ENCODE measurements around the gene LRP1B. TPM values are rescaled to one million over a fixed set of nuclear protein-coding genes. Genes with fewer than 3 reads are reported as not detected.

The LRP1B gene
- total RNA-seq, 4 donors from 2014 or later = 1.2 to 3.3 (median 2.6) TPM

DNA sequence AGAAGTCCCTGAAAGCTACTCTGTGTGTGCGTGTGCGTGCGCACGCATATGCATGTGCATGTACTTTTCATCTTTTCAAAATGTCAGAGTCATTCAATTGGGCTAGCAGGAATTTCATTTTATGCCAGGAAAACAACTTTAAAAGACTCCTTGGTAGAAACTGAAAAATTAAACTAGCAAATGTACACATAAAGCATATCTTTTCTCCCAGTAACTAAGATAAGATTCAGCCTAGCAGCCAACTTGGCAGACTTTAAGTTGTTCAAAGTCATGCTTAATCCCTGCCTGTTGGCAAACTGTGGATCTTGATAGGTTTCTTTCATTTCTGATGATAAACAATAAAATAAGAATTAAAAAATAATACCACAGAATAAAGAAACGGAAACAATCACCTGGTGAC is 1129.1 kb downstream of the LRP1B start:
- H3K27me3 ChIP-seq = no peaks in the 10 kb centered on the region
- no peaks in the 10 kb centered on the region for H3K36me3 ChIP-seq
- no peak for TF ChIP-seq EP300 (IDR thresholded peaks at IDR 0.05)
- TF ChIP-seq, protein P1, sequence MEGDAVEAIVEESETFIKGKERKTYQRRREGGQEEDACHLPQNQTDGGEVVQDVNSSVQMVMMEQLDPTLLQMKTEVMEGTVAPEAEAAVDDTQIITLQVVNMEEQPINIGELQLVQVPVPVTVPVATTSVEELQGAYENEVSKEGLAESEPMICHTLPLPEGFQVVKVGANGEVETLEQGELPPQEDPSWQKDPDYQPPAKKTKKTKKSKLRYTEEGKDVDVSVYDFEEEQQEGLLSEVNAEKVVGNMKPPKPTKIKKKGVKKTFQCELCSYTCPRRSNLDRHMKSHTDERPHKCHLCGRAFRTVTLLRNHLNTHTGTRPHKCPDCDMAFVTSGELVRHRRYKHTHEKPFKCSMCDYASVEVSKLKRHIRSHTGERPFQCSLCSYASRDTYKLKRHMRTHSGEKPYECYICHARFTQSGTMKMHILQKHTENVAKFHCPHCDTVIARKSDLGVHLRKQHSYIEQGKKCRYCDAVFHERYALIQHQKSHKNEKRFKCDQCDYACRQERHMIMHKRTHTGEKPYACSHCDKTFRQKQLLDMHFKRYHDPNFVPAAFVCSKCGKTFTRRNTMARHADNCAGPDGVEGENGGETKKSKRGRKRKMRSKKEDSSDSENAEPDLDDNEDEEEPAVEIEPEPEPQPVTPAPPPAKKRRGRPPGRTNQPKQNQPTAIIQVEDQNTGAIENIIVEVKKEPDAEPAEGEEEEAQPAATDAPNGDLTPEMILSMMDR (IDR thresholded peaks at IDR 0.05) = no peak
- DNase-seq (ENCODE audit: low spot score in 2 of 2) = no peak
- no peaks in the 10 kb centered on the region for H3K9me3 ChIP-seq
- no peaks in the 10 kb centered on the region for H3K4me1 ChIP-seq
- WGBS, 2 donors = 91 to 96% methylated on average over 5 of the region's 5 CpGs
- no peak overlapping the region for H3K27ac ChIP-seq
- H3K4me3 ChIP-seq = no peak overlapping the region

DNA sequence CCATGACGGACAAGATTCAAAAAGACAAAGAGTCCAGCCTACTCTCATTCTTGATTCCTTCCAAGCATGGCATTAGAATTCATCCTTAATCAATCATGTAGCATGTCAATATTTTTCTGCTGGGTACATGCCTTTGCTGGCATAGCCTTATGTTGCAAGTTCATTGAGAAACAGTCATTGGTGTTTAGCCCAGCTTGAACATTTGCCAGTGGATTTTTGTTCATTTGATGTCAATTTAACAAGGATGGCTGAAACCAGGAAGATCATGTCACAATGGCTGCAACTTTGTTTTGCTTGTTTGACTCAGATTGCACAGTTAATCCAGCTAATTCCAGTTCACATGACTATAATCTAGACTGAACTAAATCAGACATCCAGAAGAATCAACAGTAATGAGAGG is 1132.2 kb downstream of the LRP1B start:
- Histone ChIP-seq H3K27me3 (no peaks in the 10 kb centered on the region), H3K9me3 (no peaks in the 10 kb centered on the region), H3K4me3 (no peak overlapping the region), H3K27ac (no peak overlapping the region), H3K36me3 (no peaks in the 10 kb centered on the region), H3K4me1 (no peaks in the 10 kb centered on the region)
- TF ChIP-seq EP300 (IDR thresholded peaks at IDR 0.05) (no peak), POLR2A (IDR thresholded peaks at IDR 0.05) (no peak)
- TF ChIP-seq, protein P1 (IDR thresholded peaks at IDR 0.05) = no peak
- no peak for DNase-seq (ENCODE audit: low spot score in 2 of 2)
- WGBS, 2 donors = 84 to 90% methylated on average over 1 of the region's 1 CpG

DNA sequence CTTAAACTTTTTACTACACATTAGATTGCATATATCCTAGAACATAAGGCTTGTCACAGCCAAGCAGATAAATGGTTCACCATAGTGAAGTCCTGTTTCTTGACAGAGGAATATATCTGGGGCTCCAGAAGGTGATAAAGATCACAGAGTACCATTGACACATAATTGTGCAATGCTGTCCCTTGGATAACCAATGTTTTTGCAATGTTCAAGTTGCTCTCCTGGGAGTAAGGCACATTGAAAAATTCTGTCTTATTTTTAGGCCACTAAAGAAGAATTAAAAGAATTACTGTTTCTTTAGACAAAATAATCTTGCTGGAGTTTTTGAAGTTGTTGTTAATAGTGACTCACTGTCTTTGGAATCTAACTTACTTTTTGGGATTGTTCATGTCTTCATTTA is 1132.8 kb downstream of the LRP1B start:
- Histone ChIP-seq H3K4me3 (no peak overlapping the region), H3K36me3 (no peaks in the 10 kb centered on the region), H3K27ac (no peak overlapping the region), H3K9me3 (no peaks in the 10 kb centered on the region), H3K4me1 (no peaks in the 10 kb centered on the region), H3K27me3 (no peaks in the 10 kb centered on the region)
- TF ChIP-seq EP300 (IDR thresholded peaks at IDR 0.05) = no peak
- no peak for TF ChIP-seq POLR2A (IDR thresholded peaks at IDR 0.05)
- TF ChIP-seq, protein P1 (IDR thresholded peaks at IDR 0.05) = no peak
- no peak for DNase-seq (ENCODE audit: low spot score in 2 of 2)

DNA sequence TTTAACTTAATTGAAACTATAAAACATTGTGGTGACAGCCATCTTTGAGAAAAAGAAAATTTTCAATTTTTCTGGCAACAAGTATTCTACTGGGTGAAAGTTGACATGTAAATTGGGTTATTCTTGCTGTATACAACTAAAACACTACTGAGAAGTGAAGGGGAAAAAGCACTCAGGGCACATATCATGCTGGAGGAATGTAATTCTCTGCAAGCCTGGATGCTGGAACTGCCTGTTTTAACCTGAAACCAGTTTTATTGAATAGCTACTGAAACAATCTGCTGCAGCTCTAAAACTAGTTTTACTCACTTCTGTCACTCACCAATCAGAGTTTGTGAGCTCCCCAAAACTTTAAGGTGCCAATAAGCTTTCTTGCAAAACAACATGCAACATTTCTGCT is 1136.0 kb downstream of the LRP1B start:
- Histone ChIP-seq H3K27ac (no peak overlapping the region), H3K27me3 (no peaks in the 10 kb centered on the region), H3K9me3 (no peaks in the 10 kb centered on the region), H3K36me3 (no peaks in the 10 kb centered on the region), H3K4me3 (no peak overlapping the region), H3K4me1 (no peaks in the 10 kb centered on the region)
- TF ChIP-seq, protein P1 (IDR thresholded peaks at IDR 0.05) = no peak
- no peak for TF ChIP-seq POLR2A (IDR thresholded peaks at IDR 0.05)
- TF ChIP-seq EP300 (IDR thresholded peaks at IDR 0.05) = no peak
- DNase-seq (ENCODE audit: low spot score in 2 of 2) = no peak

DNA sequence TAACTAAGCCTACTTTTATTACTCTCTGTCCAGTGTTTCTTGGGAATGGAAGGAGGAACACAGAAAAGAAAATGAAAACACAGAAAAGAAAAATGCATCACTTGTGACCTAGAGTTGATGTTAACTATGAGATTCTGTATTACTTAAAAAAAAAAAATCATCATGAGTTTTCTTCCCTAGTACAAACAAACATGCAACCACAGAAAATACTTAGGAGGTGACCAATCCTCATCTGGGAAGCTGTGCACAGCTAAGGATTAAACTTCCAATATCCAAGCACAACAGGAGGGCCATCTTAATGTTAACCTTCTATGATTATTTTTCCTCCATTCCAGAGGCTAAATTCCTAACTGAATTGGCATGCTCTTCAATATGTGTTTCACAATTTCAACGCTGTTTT is 1140.4 kb downstream of the LRP1B start:
- Histone ChIP-seq H3K4me3 (no peak overlapping the region), H3K4me1 (no peaks in the 10 kb centered on the region), H3K27ac (no peak overlapping the region), H3K36me3 (no peaks in the 10 kb centered on the region), H3K9me3 (no peaks in the 10 kb centered on the region), H3K27me3 (no peaks in the 10 kb centered on the region)
- DNase-seq (ENCODE audit: low spot score in 2 of 2) = no peak
- TF ChIP-seq, protein P1 (IDR thresholded peaks at IDR 0.05) = no peak
- TF ChIP-seq POLR2A (IDR thresholded peaks at IDR 0.05) = no peak
- TF ChIP-seq EP300 (IDR thresholded peaks at IDR 0.05) = no peak
- 63 to 68% methylated on average over 1 of the region's 1 CpG for WGBS, 2 donors

Data from tibial nerve (tissue), 4 donors.